Left renal pelvis (tissue), 4 donors: ENCODE data around the gene FRRS1. TPM values are rescaled to one million over a fixed set of nuclear protein-coding genes. Genes with fewer than 3 reads are reported as not detected.
"Not testable (repeated sequence)": the region's sequence is repeated elsewhere in the genome, so short reads cannot be mapped to it uniquely, and the experiment has no call there.

Experiments
- DNase-seq, 4 donors: peaks; one replicate each; pipeline ENCODE4 v3.0.0-alpha.2; 2013; ENCODE audit warnings: low read depth in 4 of 4, low spot score in 3 of 4
- polyA plus RNA-seq, 4 donors: library from polyadenylated mRNA; unstranded; fragments of 120-200 nt; gene quantifications; one replicate each; pipeline ENCODE4 v1.2.1, GENCODE V29; 2013; ENCODE audit not compliant: insufficient read length in 4 of 4

FRRS1 gene
- 10 to 100 TPM in 2 of 4 donors, 1 to 10 TPM in 2; 8.6 to 11.0 (median 9.4) TPM for polyA plus RNA-seq

GRCh38 chr1:99766378-99766800, at the start of gene FRRS1:
Gene FRRS1, minus strand, starts transcription at chr1:99766635. Its CDS starts 17,867 bp downstream, at chr1:99748768.
- DNase-seq: peak; percentile 67 to 82 (median 70)

- no peak for DNase-seq
Observed at GRCh38 chr1:99814373-99814900, 48.0 kb upstream of the FRRS1 start.

- no peak for DNase-seq
Observed at GRCh38 chr1:99811747-99812146, 45.3 kb upstream of the FRRS1 start.

DNA sequence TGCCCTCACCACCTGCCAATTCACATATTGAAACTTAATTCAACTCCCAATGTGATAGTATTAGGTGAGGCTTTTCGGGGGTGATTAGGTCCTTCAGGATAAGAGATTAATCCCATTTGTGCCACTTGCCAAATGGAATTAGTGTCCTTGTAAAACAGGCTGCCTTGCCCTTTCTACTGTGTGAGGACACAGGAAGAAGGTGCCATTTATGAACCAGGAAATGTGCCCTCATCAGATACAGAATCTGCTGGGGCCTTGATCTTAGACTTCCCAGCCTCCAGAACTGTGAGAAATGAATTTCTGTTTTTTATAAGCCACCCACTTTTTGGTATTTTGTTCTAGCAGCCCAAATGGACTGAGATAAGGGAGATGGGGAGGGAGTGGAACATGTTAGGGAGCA, 44.6 kb upstream of the FRRS1 start:
- DNase-seq: no peak

- DNase-seq: peak; percentile 69 to 76 (median 70)
Observed at GRCh38 chr1:99808391-99809115, 42.1 kb upstream of the FRRS1 start.

- DNase-seq: no peak
Observed at GRCh38 chr1:99806882-99807281, 40.4 kb upstream of the FRRS1 start.

GRCh38 chr1:99801584-99801983, 35.1 kb upstream of the FRRS1 start:
- DNase-seq: no peak

DNA sequence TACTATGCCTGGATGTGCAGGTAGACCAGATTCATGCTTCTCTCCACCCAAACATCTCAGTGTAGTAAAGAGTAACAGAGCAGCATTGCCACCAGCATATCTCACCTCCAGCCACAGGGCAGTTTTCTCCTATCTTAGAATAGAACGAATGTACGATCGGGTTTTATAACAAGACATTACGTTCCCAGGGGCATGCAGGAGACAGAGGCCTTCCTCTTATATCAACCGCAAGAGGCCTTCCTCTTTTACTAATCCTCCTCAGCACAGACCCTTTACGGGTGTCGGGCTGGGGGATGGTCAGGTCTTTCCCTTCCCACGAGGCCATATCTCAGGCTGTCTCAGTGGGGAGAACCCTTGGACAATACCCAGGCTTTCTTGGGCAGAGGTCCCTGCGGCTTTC, 27.4 kb upstream of the FRRS1 start:
- DNase-seq: not testable (repeated sequence)

DNA sequence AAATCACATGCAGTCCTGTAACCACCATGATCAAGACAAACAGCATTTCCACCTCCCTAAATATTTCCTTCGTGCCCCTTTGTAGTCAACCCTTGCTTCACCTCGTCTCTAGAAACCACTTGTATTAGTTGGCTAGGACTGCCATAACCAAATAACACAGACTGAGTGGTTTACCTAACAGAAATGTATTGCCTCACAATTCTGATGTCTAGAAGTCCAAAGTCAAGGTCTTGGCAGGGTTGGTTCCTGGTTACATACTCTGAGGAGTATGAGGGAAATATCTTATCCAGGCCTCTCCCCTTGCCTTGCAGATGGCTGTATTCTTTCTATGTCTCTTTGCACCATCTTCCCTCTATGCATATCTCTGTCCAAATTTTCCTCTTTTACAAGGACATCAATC, 23.3 kb upstream of the FRRS1 start:
- DNase-seq: no peak

- DNase-seq: no peak
Observed at GRCh38 chr1:99788896-99789295, 22.5 kb upstream of the FRRS1 start.

DNA sequence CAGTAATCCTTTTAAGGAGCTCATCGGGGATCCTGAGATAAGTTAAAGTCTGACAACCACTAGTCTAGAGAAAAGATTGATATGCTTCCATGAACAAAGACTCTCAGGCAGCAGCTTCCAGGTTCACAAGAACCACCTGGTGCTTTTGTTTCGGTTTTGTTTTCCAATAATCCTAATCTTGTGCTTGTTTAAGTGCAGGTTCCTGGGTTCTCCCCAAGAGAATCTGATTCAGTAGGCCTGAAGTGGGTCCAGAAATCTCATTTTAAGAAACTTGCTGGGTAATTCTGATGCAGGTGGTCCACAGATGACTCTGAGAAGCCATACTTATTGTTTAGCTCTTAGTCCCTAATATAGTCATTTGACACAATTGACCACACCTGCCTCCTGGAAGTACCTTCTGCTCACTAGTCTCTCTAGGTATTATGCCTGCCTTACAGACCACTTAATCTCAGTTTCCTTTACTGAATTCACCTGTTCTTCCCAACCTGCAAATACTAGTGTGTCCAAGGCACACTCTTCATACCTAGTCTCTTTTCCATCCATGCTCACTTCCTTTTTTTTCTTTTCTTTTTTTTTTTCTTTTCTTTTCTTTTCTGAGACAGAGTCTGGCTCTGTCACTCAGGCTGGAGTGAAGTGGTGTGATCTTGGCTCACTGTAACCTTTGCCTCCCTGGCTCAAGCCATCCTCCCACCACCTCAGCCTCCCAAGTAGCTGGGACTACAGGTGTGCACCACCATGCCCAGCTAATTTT, 20.5 kb upstream of the FRRS1 start:
- no peak for DNase-seq

- DNase-seq: no peak
Observed at GRCh38 chr1:99784809-99785255, 18.4 kb upstream of the FRRS1 start.

GRCh38 chr1:99784143-99784542, 17.7 kb upstream of the FRRS1 start:
- no peak for DNase-seq

DNA sequence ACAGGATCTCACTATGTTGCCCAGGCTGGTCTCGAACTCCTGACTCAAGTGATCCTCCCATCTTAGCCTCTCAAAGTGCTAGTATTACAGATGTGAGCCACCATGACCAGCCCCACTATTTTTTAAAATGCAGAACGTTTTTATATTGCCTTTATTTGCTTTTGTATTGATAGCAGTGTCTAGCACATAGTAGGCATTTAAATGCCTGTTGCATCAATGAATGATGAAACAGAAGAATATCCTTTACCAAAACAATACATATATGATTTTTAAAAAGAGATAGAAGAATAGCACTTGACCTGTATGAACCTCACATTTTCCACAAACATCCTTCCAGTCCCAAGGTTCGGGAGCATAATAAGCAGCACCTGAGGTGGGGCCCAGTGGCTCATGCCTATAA, 16.5 kb upstream of the FRRS1 start:
- DNase-seq: no peak

DNA sequence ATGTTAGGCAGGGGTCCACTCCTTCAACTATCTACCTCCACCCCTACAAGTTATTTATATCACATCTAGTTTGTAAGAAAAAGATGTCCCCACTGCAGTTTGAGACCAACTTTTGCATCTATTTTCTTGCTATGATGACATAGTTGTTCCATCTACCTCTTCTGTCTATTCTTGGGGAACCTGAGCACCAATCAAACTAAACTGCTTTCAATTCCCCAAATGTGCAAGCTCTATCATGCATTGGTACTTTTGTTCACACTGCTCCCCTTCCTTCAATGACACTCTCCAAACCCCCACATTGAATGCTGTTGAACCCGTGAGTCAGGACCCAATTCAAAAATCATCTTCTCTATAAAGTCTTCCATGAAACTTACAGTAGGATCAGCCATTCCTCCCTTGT, 16.0 kb upstream of the FRRS1 start:
- DNase-seq: no peak

DNA sequence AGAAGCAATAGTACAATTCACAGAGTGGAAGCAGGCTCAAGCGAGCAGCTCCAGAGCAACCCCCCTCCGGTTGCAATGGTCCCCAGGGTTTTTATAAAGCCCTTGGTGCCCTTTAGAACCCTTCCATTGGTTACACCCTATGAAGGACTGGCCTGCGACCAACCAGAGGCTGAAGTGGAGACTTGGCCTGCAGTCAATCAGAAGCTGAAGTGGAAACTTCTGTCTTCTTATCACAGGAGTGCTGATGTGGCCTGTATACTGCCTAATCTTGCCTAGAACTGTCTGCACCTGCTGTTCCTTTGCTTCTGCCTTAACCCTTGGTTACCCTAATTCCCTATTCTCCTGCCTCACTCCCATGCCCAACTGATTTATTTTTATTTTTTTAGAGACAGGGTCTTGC, 15.4 kb upstream of the FRRS1 start:
- DNase-seq: no peak

DNA sequence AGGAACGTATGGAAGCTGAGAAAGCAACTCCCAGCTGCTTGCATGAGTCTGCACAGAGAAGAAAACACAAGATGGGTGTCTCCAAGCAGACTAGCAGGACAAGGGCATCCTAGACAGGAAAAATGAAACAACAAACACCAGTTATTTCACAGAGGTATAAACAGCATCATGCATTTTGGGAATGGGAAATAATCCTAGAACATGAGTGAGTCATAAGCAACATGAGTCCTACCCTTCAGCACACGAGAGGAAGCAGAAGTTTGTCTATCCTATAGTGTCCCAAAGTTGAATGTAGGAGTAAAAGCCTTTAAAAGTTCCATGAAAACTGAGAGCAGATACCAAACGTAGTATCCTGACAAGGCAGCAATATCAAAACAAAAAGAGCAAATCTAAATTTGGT, 11.3 kb upstream of the FRRS1 start:
- no peak for DNase-seq

GRCh38 chr1:99776120-99776519, 9.7 kb upstream of the FRRS1 start:
- no peak for DNase-seq

DNA sequence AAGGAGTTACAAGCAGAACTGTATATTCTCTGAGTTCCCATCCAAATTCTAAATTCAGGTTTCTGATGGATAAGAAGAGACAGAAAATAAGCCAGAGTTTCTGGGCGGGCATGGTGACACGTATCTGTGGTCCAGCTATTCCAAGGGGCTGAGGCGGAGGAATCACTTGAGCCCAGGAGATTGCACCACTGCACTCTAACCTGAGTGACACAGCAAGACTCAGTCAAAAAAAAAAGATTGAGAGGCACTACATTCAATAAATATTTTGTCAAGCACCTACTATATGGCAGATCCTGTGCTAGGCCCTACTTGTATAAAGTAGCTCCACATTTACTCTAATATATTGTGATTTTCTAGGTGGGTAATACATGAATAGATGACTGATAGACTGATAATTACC, 6.4 kb upstream of the FRRS1 start:
- no peak for DNase-seq

GRCh38 chr1:99771513-99771918, 5.1 kb upstream of the FRRS1 start:
- DNase-seq: no peak

GRCh38 chr1:99768524-99769245, 2.2 kb upstream of the FRRS1 start:
- no peak for DNase-seq
